ENCODE data around the gene IMPA2. TPM values are rescaled to one million over a fixed set of nuclear protein-coding genes. Genes with fewer than 3 reads are reported as not detected.

IMPA2 gene
- total and polyA plus RNA-seq, 2 experiments from 2014 or later, result 75.6 to 130 TPM

- H4K20me1 ChIP-seq (ENCODE audit: insufficient read depth, poor library complexity, severe bottlenecking), result no peaks in the 10 kb centered on the region
- no peaks in the 10 kb centered on the region for H3K79me2 ChIP-seq
- no peaks in the 10 kb centered on the region for H3K27me3 ChIP-seq
- no peak overlapping the region for H3K27ac ChIP-seq
- no peak for TF ChIP-seq EZH2phosphoT487 (IDR thresholded peaks at IDR 0.05; ENCODE audit: low read depth, severe bottlenecking, unreplicated experiment)
- TF ChIP-seq EZH2 (IDR thresholded peaks at IDR 0.05; ENCODE audit: borderline replicate concordance), result no peak
- TF ChIP-seq, protein P1, sequence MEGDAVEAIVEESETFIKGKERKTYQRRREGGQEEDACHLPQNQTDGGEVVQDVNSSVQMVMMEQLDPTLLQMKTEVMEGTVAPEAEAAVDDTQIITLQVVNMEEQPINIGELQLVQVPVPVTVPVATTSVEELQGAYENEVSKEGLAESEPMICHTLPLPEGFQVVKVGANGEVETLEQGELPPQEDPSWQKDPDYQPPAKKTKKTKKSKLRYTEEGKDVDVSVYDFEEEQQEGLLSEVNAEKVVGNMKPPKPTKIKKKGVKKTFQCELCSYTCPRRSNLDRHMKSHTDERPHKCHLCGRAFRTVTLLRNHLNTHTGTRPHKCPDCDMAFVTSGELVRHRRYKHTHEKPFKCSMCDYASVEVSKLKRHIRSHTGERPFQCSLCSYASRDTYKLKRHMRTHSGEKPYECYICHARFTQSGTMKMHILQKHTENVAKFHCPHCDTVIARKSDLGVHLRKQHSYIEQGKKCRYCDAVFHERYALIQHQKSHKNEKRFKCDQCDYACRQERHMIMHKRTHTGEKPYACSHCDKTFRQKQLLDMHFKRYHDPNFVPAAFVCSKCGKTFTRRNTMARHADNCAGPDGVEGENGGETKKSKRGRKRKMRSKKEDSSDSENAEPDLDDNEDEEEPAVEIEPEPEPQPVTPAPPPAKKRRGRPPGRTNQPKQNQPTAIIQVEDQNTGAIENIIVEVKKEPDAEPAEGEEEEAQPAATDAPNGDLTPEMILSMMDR (IDR thresholded peaks at IDR 0.05; ENCODE audit: poor library complexity), result no peak
- no peak overlapping the region for H3K4me3 ChIP-seq
- H3K9me3 ChIP-seq (ENCODE audit: low read depth), result no peaks in the 10 kb centered on the region
- no peaks in the 10 kb centered on the region for H3K9me2 ChIP-seq (replicated peaks; ENCODE audit: insufficient read depth)
- no peak for DNase-seq (ENCODE audit: low spot score)
- no peaks in the 10 kb centered on the region for H3K36me3 ChIP-seq (replicated peaks; ENCODE audit: insufficient read depth, low read depth)
- no peaks in the 10 kb centered on the region for H3K4me1 ChIP-seq (ENCODE audit: insufficient read depth)
- WGBS (ENCODE audit: low lambda C conversion rate, missing lambda C conversion rate), result 85% methylated on average over 14 of the region's 14 CpGs
- H3K4me2 ChIP-seq, result no peak overlapping the region
- no peak overlapping the region for H2AFZ ChIP-seq
These were observed 80.4 kb downstream of the IMPA2 start for GRCh38 chr18:12061685-12062084.

DNA sequence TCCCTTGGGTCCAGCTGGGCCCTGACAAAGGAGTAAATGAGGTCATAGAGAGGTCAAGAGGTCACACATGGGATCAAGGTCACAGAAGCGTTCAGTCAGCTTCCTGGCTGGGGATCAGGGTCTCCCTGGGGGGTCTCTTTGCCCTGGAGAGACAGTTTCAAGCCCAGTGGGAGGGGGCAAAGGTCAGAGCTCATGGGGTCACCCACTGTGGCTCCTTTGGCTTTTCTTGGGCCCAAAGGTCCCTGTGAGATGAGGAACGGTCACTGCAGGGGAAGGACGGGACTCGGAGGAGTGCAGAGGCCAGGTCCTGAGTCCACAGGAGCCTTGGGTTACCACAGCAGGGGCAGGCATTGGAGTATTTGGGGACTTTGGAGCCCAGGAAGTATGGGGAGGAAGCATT lies 81.7 kb downstream of the IMPA2 start:
- Histone ChIP-seq H3K4me1 (ENCODE audit: insufficient read depth) (no peaks in the 10 kb centered on the region), H3K4me3 (no peak overlapping the region), H3K27ac (no peak overlapping the region), H3K9me3 (ENCODE audit: low read depth) (no peaks in the 10 kb centered on the region), H3K27me3 (no peaks in the 10 kb centered on the region), H3K4me2 (no peak overlapping the region), H2AFZ (no peak overlapping the region), H3K79me2 (no peaks in the 10 kb centered on the region), H4K20me1 (ENCODE audit: insufficient read depth, poor library complexity, severe bottlenecking) (no peaks in the 10 kb centered on the region), H3K9me2 (replicated peaks; ENCODE audit: insufficient read depth) (no peaks in the 10 kb centered on the region), H3K36me3 (replicated peaks; ENCODE audit: insufficient read depth, low read depth) (no peaks in the 10 kb centered on the region)
- DNase-seq (ENCODE audit: low spot score), result no peak
- no peak for TF ChIP-seq EZH2phosphoT487 (IDR thresholded peaks at IDR 0.05; ENCODE audit: low read depth, severe bottlenecking, unreplicated experiment)
- TF ChIP-seq EZH2 (IDR thresholded peaks at IDR 0.05; ENCODE audit: borderline replicate concordance), result no peak
- 64% methylated on average over 4 of the region's 4 CpGs for WGBS (ENCODE audit: low lambda C conversion rate, missing lambda C conversion rate)

DNA sequence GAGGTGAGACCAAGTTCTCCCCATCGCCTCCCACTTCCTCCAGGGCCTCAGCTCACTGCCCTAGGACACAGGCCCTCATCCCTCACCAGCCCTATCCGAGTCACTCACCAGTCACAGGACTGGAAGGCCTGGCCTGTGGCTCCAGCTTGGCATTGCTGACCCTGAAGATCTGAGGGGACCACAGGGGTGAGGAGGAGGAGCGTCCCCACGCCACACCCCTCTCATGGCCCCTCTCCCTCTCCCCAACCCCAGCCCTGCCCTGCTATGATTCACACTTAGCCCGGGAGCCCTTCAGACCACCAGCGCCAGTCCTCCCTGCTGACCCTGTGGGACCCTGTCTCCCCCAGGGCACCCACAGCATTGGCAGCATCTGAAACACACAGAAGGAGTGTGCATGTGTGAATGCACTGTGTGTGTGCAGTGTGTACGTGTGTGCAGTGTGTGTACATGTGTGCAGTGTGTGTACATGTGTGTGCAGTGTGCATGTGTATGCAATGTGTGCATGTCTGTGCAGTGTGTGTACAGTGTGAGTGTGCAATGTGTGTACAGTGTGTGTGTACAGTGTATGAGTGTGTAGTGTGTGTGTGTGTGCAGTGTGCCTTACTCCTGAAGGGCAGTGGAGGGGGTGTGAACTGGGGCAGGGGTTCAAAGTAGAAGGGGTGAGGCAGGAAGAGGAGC lies 82.9 kb downstream of the IMPA2 start:
- no peak for TF ChIP-seq EZH2phosphoT487 (IDR thresholded peaks at IDR 0.05; ENCODE audit: low read depth, severe bottlenecking, unreplicated experiment)
- no peak for TF ChIP-seq EZH2 (IDR thresholded peaks at IDR 0.05; ENCODE audit: borderline replicate concordance)
- Histone ChIP-seq H3K4me3 (no peak overlapping the region), H3K9me2 (replicated peaks; ENCODE audit: insufficient read depth) (no peaks in the 10 kb centered on the region), H3K4me1 (ENCODE audit: insufficient read depth) (no peaks in the 10 kb centered on the region), H3K36me3 (replicated peaks; ENCODE audit: insufficient read depth, low read depth) (no peaks in the 10 kb centered on the region), H4K20me1 (ENCODE audit: insufficient read depth, poor library complexity, severe bottlenecking) (no peaks in the 10 kb centered on the region), H2AFZ (no peak overlapping the region), H3K9me3 (ENCODE audit: low read depth) (no peaks in the 10 kb centered on the region), H3K79me2 (no peaks in the 10 kb centered on the region), H3K27me3 (no peaks in the 10 kb centered on the region), H3K27ac (no peak overlapping the region), H3K4me2 (no peak overlapping the region)
- no peak for DNase-seq (ENCODE audit: low spot score)
- WGBS (ENCODE audit: low lambda C conversion rate, missing lambda C conversion rate), result 85% methylated on average over 4 of the region's 7 CpGs

GRCh38 chr18:12065397-12065796 lies 84.1 kb downstream of the IMPA2 start:
- no peaks in the 10 kb centered on the region for H3K9me2 ChIP-seq (replicated peaks; ENCODE audit: insufficient read depth)
- no peaks in the 10 kb centered on the region for H3K27me3 ChIP-seq
- no peaks in the 10 kb centered on the region for H3K4me1 ChIP-seq (ENCODE audit: insufficient read depth)
- no peak overlapping the region for H3K4me2 ChIP-seq
- no peaks in the 10 kb centered on the region for H3K79me2 ChIP-seq
- 81% methylated on average over 5 of the region's 5 CpGs for WGBS (ENCODE audit: low lambda C conversion rate, missing lambda C conversion rate)
- H4K20me1 ChIP-seq (ENCODE audit: insufficient read depth, poor library complexity, severe bottlenecking), result no peaks in the 10 kb centered on the region
- no peak for DNase-seq (ENCODE audit: low spot score)
- no peak for TF ChIP-seq EZH2 (IDR thresholded peaks at IDR 0.05; ENCODE audit: borderline replicate concordance)
- TF ChIP-seq, protein P1 (IDR thresholded peaks at IDR 0.05; ENCODE audit: poor library complexity), result no peak
- no peaks in the 10 kb centered on the region for H3K36me3 ChIP-seq (replicated peaks; ENCODE audit: insufficient read depth, low read depth)
- H3K27ac ChIP-seq, result no peak overlapping the region
- no peak overlapping the region for H2AFZ ChIP-seq
- no peak overlapping the region for H3K4me3 ChIP-seq
- H3K9me3 ChIP-seq (ENCODE audit: low read depth), result no peaks in the 10 kb centered on the region

Data from hepatocyte (in vitro differentiated cells).